IMR-90 (cell line): Measurements from ENCODE around the gene EYS. TPM values are rescaled to one million over a fixed set of nuclear protein-coding genes. Genes with fewer than 3 reads are reported as not detected.

ENCODE experiments used
- ATAC-seq: fragments of 200-7000 bp; cut with Tn5 transposase; 2 replicates; pipeline ENCODE4 v1.9.1; 2020; ENCODE audit warnings: low read depth, mild to moderate bottlenecking, moderate library complexity
- BruUV-seq: library from RNA; stranded (reverse); fragments of 400-500 nt; replicated peaks from 2 replicates; lab custom pipeline; 2021; lab: Mats Ljungman, UMichigan
- CTCF ChIA-PET: fragments of 300-600 bp; formaldehyde crosslinking; extraction: SDS; loops from one replicate; lab custom pipeline; 2021; ENCODE audit warnings: antibody characterized with exemption; lab: Yijun Ruan, JAX
- POLR2A ChIA-PET: fragments of 300-600 bp; sonication (Branson Sonifier 250); formaldehyde crosslinking; loops from one replicate; lab custom pipeline; 2022; ENCODE audit warnings: antibody characterized with exemption; ENCODE audit not compliant: unreplicated experiment; lab: Charles Lee
- DNase-seq: peaks from one replicate; pipeline ENCODE4 v3.0.0; 2013
- H2AFZ ChIP-seq: replicated peaks from 2 replicates; pipeline ENCODE3; 2013; ENCODE audit warnings: low read length, mild to moderate bottlenecking; ENCODE audit not compliant: poor library complexity
- H2AK5ac ChIP-seq: 2 replicates; pipeline ENCODE4 v1.6.1; 2013; ENCODE audit warnings: low read depth, low read length, inconsistent platforms
- H2AK9ac ChIP-seq: replicated peaks from 2 replicates; pipeline ENCODE3; 2013; ENCODE audit warnings: mild to moderate bottlenecking, low read depth, low read length, moderate library complexity; ENCODE audit not compliant: poor library complexity
- H2BK120ac ChIP-seq: 2 replicates; pipeline ENCODE4 v1.6.1; 2013; ENCODE audit warnings: low read depth, low read length, inconsistent platforms
- H2BK15ac ChIP-seq: 3 replicates; pipeline ENCODE4 v1.6.1; 2013; ENCODE audit warnings: low read depth, low read length, inconsistent platforms
- H2BK20ac ChIP-seq: 2 replicates; pipeline ENCODE4 v1.6.1; 2013; ENCODE audit warnings: low read depth, mild to moderate bottlenecking, inconsistent platforms, low read length, moderate library complexity
- H2BK5ac ChIP-seq: 2 replicates; pipeline ENCODE4 v1.6.1; 2013; ENCODE audit warnings: mild to moderate bottlenecking, low read depth, low read length, inconsistent platforms; ENCODE audit not compliant: poor library complexity, severe bottlenecking
- H3K14ac ChIP-seq: replicated peaks from 2 replicates; pipeline ENCODE4 v1.6.1; 2013; ENCODE audit warnings: low read depth, low read length, inconsistent platforms
- H3K18ac ChIP-seq: 2 replicates; pipeline ENCODE4 v1.6.1; 2013; ENCODE audit warnings: low read depth, low read length, control low read depth
- H3K23ac ChIP-seq: 2 replicates; pipeline ENCODE4 v1.6.1; 2013; ENCODE audit warnings: low read depth, low read length, inconsistent platforms
- H3K27ac ChIP-seq: 2 replicates; pipeline ENCODE4 v1.5.1; 2013; ENCODE audit warnings: mild to moderate bottlenecking, control low read depth, low read length; ENCODE audit not compliant: insufficient read depth
- H3K27me3 ChIP-seq: 2 replicates; pipeline ENCODE4 v1.6.1; 2013; ENCODE audit warnings: low read length; ENCODE audit not compliant: control insufficient read depth, insufficient read depth
- H3K36me3 ChIP-seq: 2 replicates; pipeline ENCODE4 v1.6.1; 2013; ENCODE audit warnings: low read length, mixed read lengths; ENCODE audit not compliant: control insufficient read depth, insufficient read depth
- H3K4ac ChIP-seq: 2 replicates; pipeline ENCODE4 v1.6.1; 2013; ENCODE audit warnings: low read depth, low read length, inconsistent platforms
- H3K4me1 ChIP-seq: 2 replicates; pipeline ENCODE4 v1.6.1; 2013; ENCODE audit warnings: low read length, mixed read lengths; ENCODE audit not compliant: control insufficient read depth, insufficient read depth
- H3K4me2 ChIP-seq: 2 replicates; pipeline ENCODE4 v1.6.1; 2013; ENCODE audit warnings: low read depth, mild to moderate bottlenecking, control low read depth, low read length, moderate library complexity
- H3K4me3 ChIP-seq: 2 replicates; pipeline ENCODE4 v1.5.1; 2013; ENCODE audit warnings: low read depth, mild to moderate bottlenecking, control low read depth, low read length, moderate library complexity; ENCODE audit not compliant: insufficient read depth
- H3K56ac ChIP-seq: 2 replicates; pipeline ENCODE4 v1.6.1; 2013; ENCODE audit warnings: low read length, inconsistent platforms; ENCODE audit not compliant: insufficient read depth; ENCODE audit errors: extremely low read depth
- H3K79me1 ChIP-seq, 2 experiments: 2 replicates each; pipeline ENCODE4 v1.6.1; 2013; ENCODE audit warnings: low read length in 2 of 2, inconsistent platforms in 1 of 2, low read depth in 1 of 2
- H3K9ac ChIP-seq: 2 replicates; pipeline ENCODE4 v1.6.1; 2013; ENCODE audit warnings: low read depth, low read length, control low read depth
- H3K9me1 ChIP-seq: 2 replicates; pipeline ENCODE4 v1.6.1; 2013; ENCODE audit warnings: low read length, inconsistent platforms; ENCODE audit not compliant: insufficient read depth
- H3K9me3 ChIP-seq: 2 replicates; pipeline ENCODE4 v1.6.1; 2013; ENCODE audit warnings: low read length; ENCODE audit not compliant: control insufficient read depth, insufficient read depth
- H4K20me1 ChIP-seq: 2 replicates; pipeline ENCODE4 v1.6.1; 2013; ENCODE audit warnings: low read length, inconsistent platforms; ENCODE audit not compliant: insufficient read depth
- H4K5ac ChIP-seq: 2 replicates; pipeline ENCODE4 v1.6.1; 2013; ENCODE audit warnings: mild to moderate bottlenecking, low read depth, low read length, control low read depth
- H4K8ac ChIP-seq, 2 experiments: 2 replicates each; pipeline ENCODE4 v1.6.1; 2013; ENCODE audit warnings: low read depth in 2 of 2, low read length in 2 of 2, control low read depth in 1 of 2, inconsistent platforms in 1 of 2
- H4K91ac ChIP-seq: 2 replicates; pipeline ENCODE4 v1.6.1; 2013; ENCODE audit warnings: low read depth, low read length, inconsistent platforms; ENCODE audit not compliant: insufficient read depth
- BHLHE40 ChIP-seq: fragments of 150-350 bp; IDR thresholded peaks from 2 replicates; pipeline ENCODE4 v1.6.1; 2016; ENCODE audit warnings: mild to moderate bottlenecking, low read depth, low read length
- CEBPB ChIP-seq: IDR thresholded peaks from 2 replicates; pipeline ENCODE4 v1.6.1; 2012; ENCODE audit warnings: low read depth, low read length, improper control_type of control experiment
- CHD1 ChIP-seq: IDR thresholded peaks from 2 replicates; pipeline ENCODE4 v1.6.1; 2012; ENCODE audit warnings: low read depth, low read length, improper control_type of control experiment
- MAZ ChIP-seq: IDR thresholded peaks from 2 replicates; pipeline ENCODE4 v1.6.1; 2012; ENCODE audit warnings: low read depth, mild to moderate bottlenecking, low read length, improper control_type of control experiment, moderate library complexity, borderline replicate concordance
- MXI1 ChIP-seq: IDR thresholded peaks from 2 replicates; pipeline ENCODE4 v1.6.1; 2012; ENCODE audit warnings: low read depth, mild to moderate bottlenecking, low read length, moderate library complexity, borderline replicate concordance
- NFE2L2 ChIP-seq: fragments of 150-350 bp; IDR thresholded peaks from 2 replicates; pipeline ENCODE4 v1.6.1; 2016; ENCODE audit warnings: low read depth, mild to moderate bottlenecking, low read length
- POLR2A ChIP-seq: IDR thresholded peaks from 2 replicates; pipeline ENCODE4 v1.6.1; 2012; ENCODE audit warnings: mild to moderate bottlenecking, low read depth, low read length
- SMC3 ChIP-seq: fragments of 150-350 bp; IDR thresholded peaks from 2 replicates; pipeline ENCODE4 v1.6.1; 2016; ENCODE audit warnings: low read depth, mild to moderate bottlenecking, antibody characterized with exemption, low read length, moderate library complexity
- WGBS, 2 experiments: methylation state at CpG; one replicate each; pipeline versions ENCODE4 v1.1.5 to v1.1.7; 2013; ENCODE audit warnings: missing lambda C conversion rate in 2 of 2; ENCODE audit not compliant: insufficient read length in 1 of 2; ENCODE audit errors: extremely low coverage in 2 of 2; 5-methylcytosine and 5-hydroxymethylcytosine counted together
- dilution Hi-C: fragments of 300-500 bp; cut with HindIII; formaldehyde crosslinking; loops from one replicate; pipeline ENCODE4 v1.14.3; 2018; ENCODE audit warnings: low sequenced_read_pairs; ENCODE audit not compliant: unreplicated experiment
- in situ Hi-C: fragments of 300-500 bp; cut with MboI; formaldehyde crosslinking; loops from 3 replicates; pipeline ENCODE4 v1.14.3; 2019; ENCODE audit warnings: low sequenced_read_pairs, inconsistent platforms, mixed read lengths
- intact Hi-C: fragments of 100-400 bp; cut with micrococcal nuclease; formaldehyde crosslinking; loops from 2 replicates; pipeline ENCODE4 v1.10.0; 2022
- polyA plus RNA-seq, 3 experiments: library from polyadenylated mRNA; depleted of rRNA; stranded (reverse); fragments of >200 nt; gene quantifications; 2 replicates each; pipeline ENCODE4 v1.2.3, GENCODE V29; 2012; ENCODE audit warnings: low replicate concordance in 1 of 3
- total RNA-seq: library from RNA; depleted of rRNA; stranded (reverse); fragments of >200 nt; gene quantifications from 2 replicates; pipeline ENCODE4 v1.2.3, GENCODE V29; 2012
- TF ChIP-seq, protein P1 (sequence below): fragments of 150-350 bp; IDR thresholded peaks from 2 replicates; pipeline ENCODE4 v1.6.1; 2017; ENCODE audit warnings: mild to moderate bottlenecking, antibody characterized with exemption, low read length, low read depth

Gene EYS
- total and polyA plus RNA-seq, 2 of the 4 experiments (the other 2 are of a cell fraction): under 0.01 TPM; not detected in 1

DNA sequence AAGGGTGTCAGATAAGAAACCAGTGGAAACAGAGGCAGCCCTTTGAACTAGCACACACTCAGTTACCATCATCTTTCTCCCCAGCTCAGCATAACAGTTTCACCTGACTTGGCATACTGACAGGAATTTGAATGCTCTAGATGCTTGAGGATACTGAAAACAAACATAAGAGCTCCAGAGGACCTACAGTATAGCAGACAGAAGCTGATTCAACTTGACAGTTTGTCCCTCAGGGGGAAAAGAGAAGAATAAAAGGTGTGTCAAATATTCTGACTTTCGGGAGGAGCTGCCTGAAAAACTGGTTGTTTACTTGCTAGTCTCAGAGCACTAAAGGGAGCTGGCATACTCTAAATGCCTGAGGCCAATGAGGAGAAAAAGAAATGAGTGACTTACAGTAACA lies 35.1 kb downstream of the EYS start:
- no peak for DNase-seq
- Histone ChIP-seq H4K20me1 (no peaks in the 10 kb centered on the region), H4K8ac (no peak overlapping the region), H2BK5ac (no peak overlapping the region), H3K9ac (no peak overlapping the region), H2BK20ac (no peak overlapping the region), H3K27me3 (no peaks in the 10 kb centered on the region), H4K91ac (no peak overlapping the region), H3K79me1 (no peaks in the 10 kb centered on the region), H3K4me1 (no peaks in the 10 kb centered on the region), H2AK9ac (no peak overlapping the region), H3K56ac (no peak overlapping the region), H3K4me2 (no peak overlapping the region), H3K4me3 (no peak overlapping the region), H3K36me3 (no peaks in the 10 kb centered on the region), H3K14ac (no peak overlapping the region), H4K5ac (no peak overlapping the region), H3K9me3 (peaks cover 2% of the 10 kb centered on the region; the same call in 1 of the 2 replicates), H2AK5ac (no peak overlapping the region), H3K18ac (no peak overlapping the region), H3K4ac (no peak overlapping the region), H2BK15ac (no peak overlapping the region), H2BK120ac (no peak overlapping the region), H3K23ac (no peak overlapping the region), H3K9me1 (no peaks in the 10 kb centered on the region), H3K27ac (no peak overlapping the region), H2AFZ (no peak overlapping the region)
- intact Hi-C loops: no loop called here
- in situ Hi-C loops: no loop called here
- no TSS peak for BruUV-seq
- ChIA-PET CTCF (no interaction called here), POLR2A (no interaction called here)
- no CpG with 5 or more reads among the region's 1 CpG for WGBS, 2 experiments
- no peak for ATAC-seq
- dilution Hi-C loops: no loop called here
- no peak for TF ChIP-seq POLR2A
- no peak for TF ChIP-seq NFE2L2
- TF ChIP-seq CHD1: no peak
- TF ChIP-seq, protein P1, sequence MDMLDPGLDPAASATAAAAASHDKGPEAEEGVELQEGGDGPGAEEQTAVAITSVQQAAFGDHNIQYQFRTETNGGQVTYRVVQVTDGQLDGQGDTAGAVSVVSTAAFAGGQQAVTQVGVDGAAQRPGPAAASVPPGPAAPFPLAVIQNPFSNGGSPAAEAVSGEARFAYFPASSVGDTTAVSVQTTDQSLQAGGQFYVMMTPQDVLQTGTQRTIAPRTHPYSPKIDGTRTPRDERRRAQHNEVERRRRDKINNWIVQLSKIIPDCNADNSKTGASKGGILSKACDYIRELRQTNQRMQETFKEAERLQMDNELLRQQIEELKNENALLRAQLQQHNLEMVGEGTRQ: no peak
- no peak for TF ChIP-seq CEBPB
- no peak for TF ChIP-seq SMC3
- no peak for TF ChIP-seq BHLHE40
- no peak for TF ChIP-seq MAZ
- TF ChIP-seq MXI1: no peak
